ENCODE results near the gene SLC11A2.
"Not testable (repeated sequence)": the region's sequence is repeated elsewhere in the genome, so short reads cannot be mapped to it uniquely, and the experiment has no call there.

Gene SLC11A2

GRCh38 chr12:51025338-51025835 is 797 bp downstream of the SLC11A2 start:
- DNase-seq (ENCODE audit: low spot score): no peak

GRCh38 chr12:51023625-51024382 is 2.4 kb downstream of the SLC11A2 start:
- no peak for DNase-seq (ENCODE audit: low spot score)

GRCh38 chr12:51021694-51022093 is 4.5 kb downstream of the SLC11A2 start:
- no peak for DNase-seq (ENCODE audit: low spot score)

GRCh38 chr12:51020448-51021182 is 5.6 kb downstream of the SLC11A2 start:
- no peak for DNase-seq (ENCODE audit: low spot score)

DNA sequence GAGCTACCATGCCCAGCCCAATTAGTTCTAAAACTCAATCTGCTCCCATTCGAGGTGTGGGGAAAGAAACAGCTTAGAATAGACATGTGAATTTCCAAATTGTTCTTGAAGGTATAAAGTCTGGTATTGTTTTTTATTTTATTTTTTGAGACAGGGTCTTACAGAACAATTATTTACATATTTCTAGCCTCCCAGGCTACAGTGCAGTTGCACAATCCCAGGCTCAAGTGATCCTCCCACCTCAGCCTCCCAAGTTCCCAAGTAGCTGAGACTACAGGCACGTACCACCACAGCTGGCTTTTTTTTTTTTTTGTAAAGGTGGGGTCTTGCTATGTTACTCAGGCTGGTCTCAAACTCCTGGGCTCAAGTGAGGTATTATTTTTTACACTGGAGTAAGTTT is 6.3 kb downstream of the SLC11A2 start:
- no peak for DNase-seq (ENCODE audit: low spot score)

- DNase-seq (ENCODE audit: low spot score): no peak
These were observed 7.2 kb downstream of the SLC11A2 start for GRCh38 chr12:51018956-51019355.

- no peak for DNase-seq (ENCODE audit: low spot score)
These were observed 8.7 kb downstream of the SLC11A2 start for GRCh38 chr12:51017452-51017851.

DNA sequence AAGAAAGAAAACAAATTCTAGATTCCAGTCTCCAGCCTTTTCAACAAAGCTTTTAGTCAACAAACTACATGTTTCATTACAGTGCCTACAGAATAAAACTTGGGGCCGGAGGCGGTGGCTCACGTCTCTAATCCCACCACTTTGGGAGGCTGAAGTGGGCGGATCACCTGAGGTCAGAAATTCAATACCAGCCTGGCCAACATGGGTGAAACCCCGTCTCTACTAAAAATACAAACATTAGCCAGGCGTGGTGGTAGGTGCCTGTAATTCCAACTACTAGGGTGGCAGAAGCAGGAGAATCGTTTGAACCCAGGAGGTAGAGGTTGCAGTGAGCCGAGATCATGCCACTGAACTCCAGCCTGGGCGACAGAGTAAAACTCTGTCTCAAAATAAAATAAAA is 11.7 kb downstream of the SLC11A2 start:
- not testable (repeated sequence) for DNase-seq (ENCODE audit: low spot score)

- DNase-seq (ENCODE audit: low spot score): no peak
These were observed 12.7 kb downstream of the SLC11A2 start for GRCh38 chr12:51013441-51013840.

GRCh38 chr12:51012570-51013236 is 13.5 kb downstream of the SLC11A2 start:
- DNase-seq (ENCODE audit: low spot score): no peak

DNA sequence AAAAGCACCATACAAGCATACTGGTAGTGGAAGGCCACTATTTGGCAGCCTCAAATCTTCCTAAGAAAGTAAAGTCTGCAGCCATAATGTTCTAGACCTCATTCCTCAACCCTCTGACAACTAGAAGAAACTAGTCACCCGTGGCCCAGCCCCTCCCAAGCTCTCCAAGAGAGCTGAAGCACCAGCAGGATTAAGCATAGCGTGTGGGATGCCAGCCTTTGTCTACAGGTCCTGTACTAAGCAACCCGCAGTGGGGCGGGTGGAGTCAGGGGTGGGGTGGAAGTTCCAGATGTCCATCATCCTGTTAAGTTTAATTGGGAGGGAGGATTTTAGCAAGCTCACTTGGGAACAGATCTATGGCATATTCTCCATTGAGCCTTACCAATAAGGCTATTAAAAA is 14.2 kb downstream of the SLC11A2 start:
- DNase-seq (ENCODE audit: low spot score): peak; percentile 86

DNA sequence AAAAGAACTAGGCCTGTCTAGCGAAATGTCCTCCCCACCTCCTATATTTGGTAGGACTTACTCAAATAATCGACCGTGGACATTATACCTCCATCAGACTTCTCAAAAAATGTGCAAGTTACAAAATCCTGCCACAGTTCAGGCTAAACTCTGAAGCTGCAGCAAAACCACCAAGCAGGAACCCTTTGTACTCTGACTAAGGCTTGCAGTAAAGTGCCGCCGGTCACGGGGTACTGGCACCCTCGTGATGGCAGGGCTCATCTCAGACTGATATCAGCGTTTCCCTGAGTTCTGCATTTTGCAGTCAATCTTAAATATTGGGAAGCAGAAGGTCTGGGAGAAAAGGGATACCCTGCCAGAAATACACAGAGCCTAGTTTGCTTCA is 17.1 kb downstream of the SLC11A2 start:
- peak; percentile 57 for DNase-seq (ENCODE audit: low spot score)

DNA sequence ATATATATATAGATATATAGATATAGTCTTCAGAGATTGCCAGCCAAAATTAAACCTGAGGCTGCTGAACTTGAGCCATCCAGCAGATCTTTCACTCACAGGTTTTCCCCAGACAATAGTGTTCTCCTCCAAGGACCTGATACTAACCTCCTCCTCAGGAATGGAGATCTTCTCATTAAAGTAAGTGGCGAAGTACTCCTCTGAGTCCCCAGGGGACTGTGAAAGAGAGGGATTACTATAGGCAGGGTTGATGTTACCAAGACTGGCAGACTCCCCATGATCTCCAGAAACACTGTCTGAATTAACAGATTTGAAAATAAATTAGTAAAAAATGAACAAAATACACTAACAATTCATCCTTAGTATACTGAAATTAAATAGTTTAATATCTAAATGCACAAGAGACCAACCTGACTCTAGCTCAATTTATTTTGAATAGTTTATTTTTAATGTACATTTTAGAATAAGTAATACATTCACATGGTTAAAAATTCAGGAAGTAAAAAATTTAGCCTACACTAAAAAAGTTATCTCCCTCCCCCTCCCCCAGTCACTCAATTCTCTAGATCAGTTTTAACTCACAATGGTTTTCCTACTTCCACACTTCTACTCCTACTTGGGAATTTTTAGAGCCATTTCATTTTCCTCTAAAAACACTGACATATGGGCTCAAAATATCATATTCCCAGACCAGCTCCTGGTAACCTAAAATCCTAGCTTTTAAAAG is 17.7 kb downstream of the SLC11A2 start:
- peak; percentile 76 for DNase-seq (ENCODE audit: low spot score)

GRCh38 chr12:51005671-51006070 is 20.5 kb downstream of the SLC11A2 start:
- DNase-seq (ENCODE audit: low spot score): no peak

GRCh38 chr12:51005030-51005429 is 21.2 kb downstream of the SLC11A2 start:
- DNase-seq (ENCODE audit: low spot score): no peak

- DNase-seq (ENCODE audit: low spot score): no peak
These were observed 21.7 kb downstream of the SLC11A2 start for GRCh38 chr12:51004504-51004903.

DNA sequence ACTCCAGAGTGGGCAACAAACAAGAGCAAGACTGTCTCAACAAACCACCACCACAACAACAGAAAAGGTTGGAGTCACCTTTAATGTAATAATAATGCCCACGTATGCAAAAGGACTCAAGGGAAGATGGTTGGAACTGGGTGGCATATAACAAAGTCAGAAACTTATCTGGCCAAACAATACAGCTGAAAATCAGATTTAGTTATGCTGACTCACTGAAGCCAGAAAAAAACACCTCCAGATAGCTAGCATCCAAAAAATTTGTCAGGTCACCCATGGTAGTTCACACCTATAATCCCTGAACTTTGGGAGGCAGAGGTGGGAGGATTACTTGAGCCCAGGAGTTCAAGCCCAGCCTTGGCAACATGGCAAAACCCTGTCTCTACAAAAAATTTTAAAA is 24.4 kb downstream of the SLC11A2 start:
- DNase-seq (ENCODE audit: low spot score): no peak

- no peak for DNase-seq (ENCODE audit: low spot score)
These were observed 25.9 kb downstream of the SLC11A2 start for GRCh38 chr12:51000245-51000644.

GRCh38 chr12:50999093-50999492 is 27.1 kb downstream of the SLC11A2 start:
- no peak for DNase-seq (ENCODE audit: low spot score)

- peak; percentile 31 for DNase-seq (ENCODE audit: low spot score)
These were observed 33.4 kb downstream of the SLC11A2 start for GRCh38 chr12:50992819-50993218.

DNA sequence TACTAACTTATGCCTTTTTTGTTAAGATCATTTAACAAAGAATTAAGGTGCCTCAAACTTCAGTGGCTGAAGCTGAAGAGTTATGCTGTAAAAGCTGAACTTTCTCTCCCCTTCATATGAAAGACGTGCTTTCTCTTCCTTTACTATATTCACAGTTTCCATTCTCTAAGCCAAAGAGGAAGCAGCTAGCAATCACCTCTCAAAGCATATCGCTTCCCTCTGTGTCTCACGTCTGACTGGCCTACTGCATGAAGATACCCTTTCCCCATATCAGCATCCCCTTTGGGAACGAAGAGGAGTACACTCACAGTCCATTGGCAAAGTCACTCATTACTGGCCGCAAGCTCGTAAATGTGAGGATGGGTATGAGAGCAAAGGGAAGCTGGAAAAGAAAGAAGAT is 34.9 kb downstream of the SLC11A2 start:
- no peak for DNase-seq (ENCODE audit: low spot score)

GRCh38 chr12:50990791-50991190 is 35.4 kb downstream of the SLC11A2 start:
- no peak for DNase-seq (ENCODE audit: low spot score)

All from D341Med (cell line).